Activated naive CD8-positive, alpha-beta T cell treated with anti-CD3 and anti-CD28 coated beads, Interleukin-2, amount 50 U/mL, for 24 hours (primary cell): Measurements from ENCODE around the gene SIPA1.
A peak's percentile ranks its signal among the peaks of the same experiment; 100 is the strongest.

Experiments used
- ATAC-seq: fragments of 150-1000 bp; cut with Tn5 transposase; one replicate; pipeline ENCODE4 v1.10.0; 2021
- DNase-seq: peaks from one replicate; pipeline ENCODE4 v3.0.0; 2021
- H3K27ac Mint-ChIP-seq: one replicate; pipeline ENCODE4 v1.8.0; 2021; ENCODE audit warnings: mild to moderate bottlenecking, mixed read lengths
- H3K27me3 Mint-ChIP-seq: one replicate; pipeline ENCODE4 v1.8.0; 2021; ENCODE audit warnings: mixed read lengths
- H3K36me3 Mint-ChIP-seq: one replicate; pipeline ENCODE4 v1.8.0; 2021; ENCODE audit warnings: low read depth, mixed read lengths
- H3K4me1 Mint-ChIP-seq: one replicate; pipeline ENCODE4 v1.8.0; 2021; ENCODE audit warnings: mixed read lengths
- H3K4me3 Mint-ChIP-seq: one replicate; pipeline ENCODE4 v1.8.0; 2021; ENCODE audit warnings: mild to moderate bottlenecking, moderate library complexity, mixed read lengths
- H3K9me3 Mint-ChIP-seq: one replicate; pipeline ENCODE4 v1.8.0; 2021; ENCODE audit warnings: mixed read lengths

The SIPA1 gene

GRCh38 chr11:65599216-65599954 lies 38.5 kb upstream of the SIPA1 start:
- Mint-ChIP-seq H3K4me1 (peaks cover 7% of the 10 kb centered on the region), H3K36me3 (peaks cover 12% of the 10 kb centered on the region), H3K27me3 (no peaks in the 10 kb centered on the region), H3K27ac (no peak overlapping the region), H3K4me3 (no peak overlapping the region), H3K9me3 (no peaks in the 10 kb centered on the region)
- DNase-seq (no peak), ATAC-seq (no peak)

GRCh38 chr11:65599955-65600246 lies 38.0 kb upstream of the SIPA1 start:
- Mint-ChIP-seq H3K27me3 (no peaks in the 10 kb centered on the region), H3K4me1 (peaks cover 6% of the 10 kb centered on the region), H3K27ac (no peak overlapping the region), H3K36me3 (peaks cover 13% of the 10 kb centered on the region), H3K4me3 (no peak overlapping the region), H3K9me3 (no peaks in the 10 kb centered on the region)
- no peak for ATAC-seq
- no peak for DNase-seq

- no peaks in the 10 kb centered on the region for H3K27me3 Mint-ChIP-seq
- H3K4me1 Mint-ChIP-seq, result peaks cover 3% of the 10 kb centered on the region
- no peaks in the 10 kb centered on the region for H3K9me3 Mint-ChIP-seq
- no peak for DNase-seq
- no peak overlapping the region for H3K4me3 Mint-ChIP-seq
- peaks cover 21% of the 10 kb centered on the region for H3K36me3 Mint-ChIP-seq
- ATAC-seq, result no peak
- H3K27ac Mint-ChIP-seq, result no peak overlapping the region
Observed at GRCh38 chr11:65604258-65604657, 33.6 kb upstream of the SIPA1 start.

GRCh38 chr11:65606876-65607613 lies 30.9 kb upstream of the SIPA1 start:
- H3K4me1 Mint-ChIP-seq, result peaks cover 24% of the 10 kb centered on the region
- no peaks in the 10 kb centered on the region for H3K27me3 Mint-ChIP-seq
- peak; percentile 61 for ATAC-seq
- H3K36me3 Mint-ChIP-seq, result peaks cover 26% of the 10 kb centered on the region
- DNase-seq, result peak; percentile 29
- no peak overlapping the region for H3K27ac Mint-ChIP-seq
- no peaks in the 10 kb centered on the region for H3K9me3 Mint-ChIP-seq
- no peak overlapping the region for H3K4me3 Mint-ChIP-seq

GRCh38 chr11:65607614-65608426 lies 30.1 kb upstream of the SIPA1 start:
- no peak for DNase-seq
- no peaks in the 10 kb centered on the region for H3K27me3 Mint-ChIP-seq
- no peak overlapping the region for H3K27ac Mint-ChIP-seq
- peaks cover 32% of the 10 kb centered on the region for H3K4me1 Mint-ChIP-seq
- H3K9me3 Mint-ChIP-seq, result no peaks in the 10 kb centered on the region
- peaks cover 30% of the 10 kb centered on the region for H3K36me3 Mint-ChIP-seq
- H3K4me3 Mint-ChIP-seq, result no peak overlapping the region
- ATAC-seq, result no peak

- Mint-ChIP-seq H3K27ac (peak overlapping the region; percentile 38), H3K36me3 (peaks cover 21% of the 10 kb centered on the region), H3K4me1 (peaks cover 37% of the 10 kb centered on the region), H3K27me3 (no peaks in the 10 kb centered on the region), H3K4me3 (no peak overlapping the region), H3K9me3 (no peaks in the 10 kb centered on the region)
- no peak for ATAC-seq
- no peak for DNase-seq
Observed at GRCh38 chr11:65609229-65609628, 28.7 kb upstream of the SIPA1 start.

- DNase-seq (no peak), ATAC-seq (no peak)
- peaks cover 37% of the 10 kb centered on the region for H3K4me1 Mint-ChIP-seq
- no peaks in the 10 kb centered on the region for H3K27me3 Mint-ChIP-seq
- peak overlapping the region; percentile 38 for H3K27ac Mint-ChIP-seq
- H3K36me3 Mint-ChIP-seq, result peaks cover 21% of the 10 kb centered on the region
- H3K9me3 Mint-ChIP-seq, result no peaks in the 10 kb centered on the region
- H3K4me3 Mint-ChIP-seq, result no peak overlapping the region
Observed at GRCh38 chr11:65609665-65610064, 28.2 kb upstream of the SIPA1 start.

- ATAC-seq, result no peak
- peak overlapping the region; percentile 41 for H3K27ac Mint-ChIP-seq
- peaks cover under 1% of the 10 kb centered on the region for H3K27me3 Mint-ChIP-seq
- no peak for DNase-seq
- peaks cover 40% of the 10 kb centered on the region for H3K4me1 Mint-ChIP-seq
- H3K4me3 Mint-ChIP-seq, result no peak overlapping the region
- peaks cover 22% of the 10 kb centered on the region for H3K36me3 Mint-ChIP-seq
- no peaks in the 10 kb centered on the region for H3K9me3 Mint-ChIP-seq
Observed at GRCh38 chr11:65610404-65610803, 27.5 kb upstream of the SIPA1 start.

- Mint-ChIP-seq H3K27me3 (peaks cover 3% of the 10 kb centered on the region), H3K9me3 (no peaks in the 10 kb centered on the region), H3K4me3 (peak overlapping the region; percentile 17), H3K27ac (peak overlapping the region; percentile 41), H3K36me3 (peaks cover 22% of the 10 kb centered on the region), H3K4me1 (peaks cover 42% of the 10 kb centered on the region)
- DNase-seq (no peak), ATAC-seq (no peak)
Observed at GRCh38 chr11:65611028-65611757, 26.7 kb upstream of the SIPA1 start.

- Mint-ChIP-seq H3K4me1 (peaks cover 50% of the 10 kb centered on the region), H3K36me3 (peaks cover 24% of the 10 kb centered on the region), H3K4me3 (peak overlapping the region; percentile 95), H3K9me3 (no peaks in the 10 kb centered on the region), H3K27me3 (peaks cover 3% of the 10 kb centered on the region), H3K27ac (peak overlapping the region; percentile 86)
- DNase-seq (no peak), ATAC-seq (no peak)
Observed at GRCh38 chr11:65611758-65612603, 25.9 kb upstream of the SIPA1 start.

- H3K4me3 Mint-ChIP-seq, result peak overlapping the region; percentile 95
- no peaks in the 10 kb centered on the region for H3K9me3 Mint-ChIP-seq
- peaks cover 57% of the 10 kb centered on the region for H3K4me1 Mint-ChIP-seq
- peak overlapping the region; percentile 86 for H3K27ac Mint-ChIP-seq
- H3K27me3 Mint-ChIP-seq, result peaks cover 3% of the 10 kb centered on the region
- ATAC-seq (no peak), DNase-seq (no peak)
- peaks cover 27% of the 10 kb centered on the region for H3K36me3 Mint-ChIP-seq
Observed at GRCh38 chr11:65612691-65613090, 25.2 kb upstream of the SIPA1 start.

- peak; percentile 27 for DNase-seq
- H3K36me3 Mint-ChIP-seq, result peaks cover 29% of the 10 kb centered on the region
- H3K4me3 Mint-ChIP-seq, result peak overlapping the region; percentile 95
- peak overlapping the region; percentile 86 for H3K27ac Mint-ChIP-seq
- H3K27me3 Mint-ChIP-seq, result peaks cover 3% of the 10 kb centered on the region
- peaks cover 58% of the 10 kb centered on the region for H3K4me1 Mint-ChIP-seq
- no peak for ATAC-seq
- no peaks in the 10 kb centered on the region for H3K9me3 Mint-ChIP-seq
Observed at GRCh38 chr11:65613091-65613928, 24.6 kb upstream of the SIPA1 start.
